Activated T-helper 1 cell treated with anti-CD3 and anti-CD28 coated beads, Interleukin-2, amount 50 U/mL, for 16 hours (primary cell): Measurements from ENCODE around the gene PDE6A.
"Not testable (repeated sequence)": the region's sequence is repeated elsewhere in the genome, so short reads cannot be mapped to it uniquely, and the experiment has no call there.

ENCODE experiments used
- DNase-seq, 2 donors: peaks; one replicate each; pipeline ENCODE4 v3.0.0-alpha.2; 2020; ENCODE audit warnings: low read depth in 1 of 2, low spot score in 1 of 2

Gene PDE6A

DNA sequence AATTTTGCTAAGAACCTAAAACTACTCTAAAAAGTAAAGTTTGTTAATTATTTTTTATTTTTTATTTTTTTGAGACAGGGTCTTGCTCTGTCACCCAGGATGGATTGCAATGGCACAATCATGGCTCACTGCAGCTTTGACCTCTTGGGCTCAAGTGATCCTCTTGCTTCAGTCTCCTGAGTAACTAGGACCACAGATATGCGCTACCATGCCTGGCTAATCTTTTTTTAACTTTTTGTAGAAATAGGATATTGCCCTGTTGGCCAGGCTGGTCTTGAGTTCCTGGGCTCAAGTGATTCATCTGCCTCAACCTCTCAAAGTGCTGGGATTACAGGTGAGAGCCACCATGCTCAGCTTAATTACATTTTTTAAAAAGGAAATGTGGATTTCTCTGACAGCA, 45.8 kb downstream of the PDE6A start:
- DNase-seq, result no peak

DNA sequence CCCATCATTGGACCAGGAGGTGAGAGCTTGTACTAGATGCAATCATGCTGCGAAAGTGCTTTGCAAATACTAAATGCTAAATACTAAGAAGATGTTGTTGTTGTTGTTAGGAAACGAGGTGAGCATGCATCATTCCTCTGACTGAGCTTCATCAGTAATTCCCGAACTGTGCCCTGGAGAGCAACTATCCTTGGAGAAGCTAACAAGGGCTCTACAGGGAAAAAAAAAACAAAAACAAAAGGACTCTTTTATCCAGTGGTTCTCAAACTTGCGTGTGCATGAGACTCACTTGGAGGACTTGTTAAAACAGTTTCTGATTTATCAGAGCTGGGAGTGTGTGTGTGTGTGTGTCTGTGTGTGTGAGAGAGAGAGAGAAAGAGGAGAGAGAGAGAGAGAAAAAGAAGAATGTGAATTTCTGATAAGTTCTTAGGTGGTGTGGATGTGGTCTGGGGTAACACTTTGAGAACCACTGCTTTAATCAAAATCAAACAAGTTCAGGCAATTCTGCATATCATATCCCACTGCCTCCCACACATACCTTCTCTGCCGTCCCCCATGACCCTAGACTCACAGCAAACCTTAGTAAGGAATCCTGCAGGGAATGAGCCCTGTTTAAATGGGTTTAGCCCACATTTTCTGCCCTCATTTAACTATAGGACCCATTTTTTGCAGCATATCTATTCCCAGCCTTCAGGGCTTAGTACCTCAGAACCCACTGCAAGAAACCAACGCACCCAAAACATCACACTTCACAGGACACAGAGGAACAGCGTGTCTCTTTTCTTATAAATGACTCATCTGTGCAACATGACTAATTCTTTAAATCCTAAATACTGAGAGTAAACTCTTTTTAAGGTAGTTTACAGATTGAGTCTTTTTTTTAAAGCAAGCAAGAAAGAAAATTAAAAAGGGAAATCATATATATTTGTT, 48.9 kb downstream of the PDE6A start:
- no peak for DNase-seq

DNA sequence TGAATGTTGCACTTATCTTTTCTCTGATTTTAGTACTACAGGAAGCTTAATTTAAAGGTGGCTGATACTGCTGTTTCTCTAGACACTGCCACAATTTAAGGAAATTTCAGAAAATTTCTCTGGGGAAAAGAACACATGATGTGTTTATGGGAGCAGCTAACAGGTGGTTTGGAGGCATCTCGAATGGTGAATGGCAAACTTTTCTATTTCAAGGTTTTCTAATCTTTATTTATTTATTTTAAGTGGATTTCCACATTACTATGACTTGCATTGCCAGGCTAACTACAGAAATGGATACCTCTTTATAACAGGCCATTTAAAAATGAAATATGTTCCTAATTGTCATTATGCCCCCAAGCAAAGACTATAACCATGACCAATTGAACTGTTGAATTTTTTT, 50.4 kb downstream of the PDE6A start:
- no peak for DNase-seq

DNA sequence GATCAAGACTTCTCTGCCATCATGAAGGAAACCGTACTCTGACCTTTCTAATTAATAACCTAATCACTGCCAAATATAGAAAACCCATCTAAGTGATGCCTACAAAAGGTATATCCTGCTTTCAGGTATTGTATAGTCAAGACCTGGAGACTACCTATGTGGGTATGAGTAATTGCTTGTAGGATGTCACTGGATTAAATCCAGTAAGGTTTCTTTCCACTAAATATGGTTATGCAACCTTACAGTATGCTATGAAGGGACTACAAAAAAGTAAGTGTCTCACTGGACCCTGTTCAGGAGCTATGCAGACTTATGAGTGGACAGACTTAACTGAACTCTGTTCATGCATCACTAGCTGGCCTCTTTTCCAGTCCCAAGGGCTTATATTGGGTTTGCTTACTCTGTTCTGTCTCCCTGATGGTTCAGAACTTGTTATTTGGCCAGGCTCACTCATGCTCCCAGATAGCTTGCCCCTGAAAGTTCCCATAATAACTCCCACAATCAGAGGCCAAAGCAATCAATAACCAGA, 51.1 kb downstream of the PDE6A start:
- no peak for DNase-seq

DNA sequence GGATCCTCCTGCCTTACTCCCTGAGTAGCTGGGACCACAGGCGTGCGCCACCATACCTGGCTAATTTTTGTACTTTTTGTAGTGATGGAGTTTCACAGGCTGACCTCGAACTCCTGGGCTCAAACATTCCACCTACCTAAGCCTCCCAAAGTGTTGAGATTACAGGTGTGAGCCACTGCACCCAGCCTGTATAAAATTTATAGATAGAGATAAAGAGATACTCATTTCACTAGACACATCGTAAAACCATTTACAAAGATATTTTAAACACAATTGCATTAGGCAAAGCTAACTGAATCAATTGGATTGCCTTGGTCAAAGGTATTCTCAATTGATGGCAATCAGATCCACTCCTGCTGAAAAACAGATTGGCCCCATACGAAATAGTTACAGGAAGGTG, 52.0 kb downstream of the PDE6A start:
- no peak for DNase-seq

DNA sequence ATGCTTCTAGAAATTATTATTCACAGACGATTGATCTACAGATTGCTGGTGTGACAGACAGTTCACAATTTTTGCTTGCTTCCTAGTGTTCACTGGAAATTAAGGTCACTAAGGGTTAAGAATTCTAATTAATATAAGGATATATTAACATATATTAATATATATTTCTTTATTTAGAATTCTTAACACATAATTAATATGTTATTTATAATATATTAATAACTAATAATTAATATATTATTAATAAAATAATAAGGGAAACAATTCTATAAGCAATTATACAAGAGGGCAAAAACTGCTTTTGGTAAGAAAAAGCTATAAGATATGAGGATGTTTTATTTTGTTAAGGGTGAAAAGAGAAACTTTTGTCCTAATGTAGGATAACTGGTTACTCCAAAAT, 56.3 kb downstream of the PDE6A start:
- DNase-seq, result no peak

DNA sequence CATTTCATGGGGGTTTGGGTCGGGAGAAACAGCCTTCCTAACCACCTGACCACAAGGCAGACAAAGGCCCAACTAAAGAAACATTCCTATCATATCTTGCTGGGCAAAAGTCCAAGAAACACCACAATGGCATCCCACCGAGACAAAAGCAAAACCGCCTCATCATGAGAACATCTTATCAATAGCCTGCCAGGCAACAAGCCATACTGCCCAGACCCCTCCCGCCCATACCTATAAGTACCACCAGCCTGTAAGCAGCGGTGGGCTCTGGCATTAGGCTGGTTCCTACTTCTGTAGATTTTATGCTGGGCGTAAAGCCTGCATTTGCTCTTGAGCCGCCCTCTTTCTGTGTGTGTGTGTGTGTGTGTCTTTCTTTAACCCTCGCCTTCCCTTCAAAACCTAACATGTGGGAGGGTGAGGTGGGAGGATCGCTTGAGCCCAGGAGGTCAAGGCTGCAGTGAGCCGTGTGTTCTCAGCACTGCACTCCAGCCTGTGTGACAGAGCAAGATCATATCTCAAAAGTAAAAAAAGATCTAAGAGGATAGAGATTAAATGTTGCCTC, 56.9 kb downstream of the PDE6A start:
- no peak for DNase-seq

DNA sequence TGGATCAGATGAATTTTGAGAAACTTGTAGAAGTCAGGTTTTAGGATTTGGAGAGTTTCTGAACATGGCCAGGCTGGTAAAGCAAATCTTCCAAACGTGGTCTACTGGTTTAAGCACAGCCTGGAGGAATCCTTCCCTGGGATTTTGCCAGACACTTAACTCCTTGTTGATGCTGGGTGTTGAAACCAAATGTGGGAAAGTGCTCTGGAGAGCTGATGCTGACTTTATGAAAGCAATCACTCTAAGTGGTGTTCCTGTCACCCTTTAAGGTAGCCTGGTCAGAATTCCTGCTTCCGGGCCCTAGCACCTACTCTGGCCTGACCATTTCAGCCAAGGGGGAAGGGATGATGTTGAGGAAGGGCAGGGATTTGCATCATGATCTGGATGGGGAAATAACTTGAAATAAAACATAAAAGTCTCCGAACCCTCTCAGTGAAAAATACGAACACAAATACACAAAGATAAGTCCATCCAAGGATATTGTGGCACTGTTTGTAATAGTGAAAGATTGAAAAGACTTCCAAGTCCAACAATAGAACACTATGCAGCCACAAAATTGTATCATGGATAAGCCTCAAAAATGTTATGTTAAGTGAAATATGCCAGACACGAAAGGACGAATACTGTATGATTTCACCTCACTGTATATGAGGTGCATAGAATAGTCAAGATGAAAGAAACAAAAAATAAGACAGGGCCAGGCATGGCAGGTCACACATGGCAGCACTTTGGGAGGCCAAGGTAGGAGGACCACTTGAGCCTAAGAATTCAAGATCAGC, 57.7 kb downstream of the PDE6A start:
- DNase-seq, result no peak

DNA sequence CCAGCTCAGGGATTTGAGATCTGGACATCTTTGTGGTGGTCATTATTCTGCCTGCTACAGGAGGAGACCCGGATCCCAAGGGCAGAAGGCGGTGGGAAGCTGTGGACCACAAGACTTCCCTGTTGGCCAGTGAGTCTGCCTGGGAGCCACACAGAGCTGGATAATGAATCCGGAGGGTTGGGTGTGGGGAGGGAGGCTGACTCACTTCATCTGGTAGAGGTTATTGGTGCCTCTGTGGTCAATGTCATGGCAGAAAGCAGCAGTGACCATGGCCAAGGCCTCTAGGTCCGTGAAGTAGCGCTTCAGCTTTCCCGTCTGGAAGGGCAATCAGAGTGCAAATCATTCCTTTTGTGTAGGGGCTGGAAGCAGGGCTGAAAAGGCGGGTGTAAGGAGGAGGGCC, 58.5 kb downstream of the PDE6A start:
- DNase-seq, result no peak

DNA sequence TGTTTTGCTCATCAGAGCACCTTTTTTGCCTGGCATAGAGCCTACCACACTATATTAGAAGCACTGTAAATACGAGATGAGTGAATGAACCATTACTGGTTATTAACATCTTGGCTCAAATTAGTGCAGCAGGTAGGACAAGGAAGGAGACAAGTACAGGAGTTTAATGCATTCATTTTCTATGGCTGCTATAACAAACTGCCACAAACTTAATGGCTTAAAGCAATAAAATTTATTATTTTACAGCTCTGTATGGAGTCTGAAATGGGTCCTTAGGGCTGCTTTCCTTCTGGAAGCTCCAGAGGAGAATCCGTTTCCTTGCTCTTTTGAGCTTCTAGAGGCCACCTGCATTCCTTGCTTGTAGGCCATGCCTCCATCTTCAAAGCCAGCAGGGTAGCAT, 59.1 kb downstream of the PDE6A start:
- DNase-seq, result no peak

DNA sequence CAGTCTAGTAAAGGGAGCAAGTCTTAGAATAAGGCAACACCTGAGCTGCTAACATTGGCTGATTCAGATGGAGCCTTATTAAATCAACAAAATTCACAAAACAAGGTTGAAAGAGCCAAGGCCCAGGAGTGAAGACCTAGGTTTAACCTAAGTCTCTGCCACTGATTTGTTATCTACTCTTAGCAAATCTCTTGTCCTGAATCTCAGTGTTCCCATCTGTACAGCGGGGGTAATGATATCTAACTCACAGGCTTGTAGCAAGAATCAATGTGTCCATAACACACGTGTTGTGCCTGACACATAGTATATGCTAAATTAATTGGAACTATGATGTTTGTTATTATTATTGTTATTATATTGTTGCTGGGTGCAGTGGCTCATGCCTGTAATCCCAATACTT, 61.0 kb downstream of the PDE6A start:
- DNase-seq, result no peak

DNA sequence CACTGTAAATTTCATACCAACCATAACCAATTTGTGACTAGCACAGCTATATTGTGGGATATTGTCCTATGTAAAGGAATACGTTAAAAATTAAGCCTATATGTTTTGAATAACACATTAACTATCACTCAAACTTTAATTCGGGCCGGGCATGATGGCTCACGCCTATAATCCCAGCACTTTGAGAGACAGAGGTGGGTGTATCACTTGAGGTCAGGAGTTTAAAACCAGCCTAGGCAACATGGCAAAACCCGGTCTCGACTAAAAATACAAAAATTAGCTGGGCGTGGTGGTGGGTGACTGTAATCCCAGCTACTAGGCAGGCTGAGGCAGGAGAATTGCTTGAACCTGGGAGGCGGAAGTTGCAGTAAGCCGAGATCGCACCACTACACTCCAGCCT, 62.0 kb downstream of the PDE6A start:
- DNase-seq, result not testable (repeated sequence)

DNA sequence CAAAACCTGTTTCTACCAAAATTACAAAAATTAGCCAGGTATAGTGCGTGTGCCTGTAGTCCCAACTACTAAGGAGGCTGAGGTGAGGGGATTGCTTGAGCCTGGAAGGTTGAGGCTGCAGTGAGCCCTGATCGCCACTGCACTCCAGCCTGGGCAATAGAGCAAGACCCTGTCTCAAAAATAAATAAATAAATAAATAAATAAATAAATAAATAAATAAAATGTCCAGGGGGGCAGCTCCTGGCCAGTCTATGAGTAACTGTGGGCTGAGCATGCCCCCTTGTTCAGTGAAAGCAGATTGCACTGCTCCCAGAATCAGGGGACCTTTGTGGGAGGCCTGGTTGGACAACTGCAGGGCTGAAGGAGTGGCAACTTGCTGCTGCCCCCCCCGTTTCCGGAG, 62.7 kb downstream of the PDE6A start:
- DNase-seq, result no peak

DNA sequence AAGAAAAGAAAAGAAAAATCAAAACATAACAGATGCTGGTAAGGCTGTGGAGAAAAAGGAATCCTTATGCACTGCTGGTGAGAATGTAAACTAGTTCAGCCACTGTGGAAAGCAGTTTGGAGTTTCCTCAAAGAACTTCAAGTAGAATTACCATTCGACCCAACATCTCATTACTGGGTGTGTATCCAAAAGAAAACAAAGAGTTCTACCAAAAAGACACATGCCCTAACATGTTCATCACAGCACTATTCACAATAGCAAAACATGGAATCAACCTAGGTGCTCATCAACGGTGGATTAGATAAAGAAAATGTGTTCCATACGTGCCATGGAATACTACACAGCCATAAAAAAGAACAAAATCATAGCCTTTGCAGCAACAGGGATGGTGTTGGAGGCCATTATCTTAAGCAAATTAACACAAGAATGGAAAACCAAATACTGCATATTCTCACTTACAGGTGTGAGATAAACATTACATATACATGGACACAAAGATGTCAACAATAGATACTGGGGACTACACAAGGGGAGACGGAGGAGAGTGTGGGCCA, 63.4 kb downstream of the PDE6A start:
- DNase-seq, result no peak

DNA sequence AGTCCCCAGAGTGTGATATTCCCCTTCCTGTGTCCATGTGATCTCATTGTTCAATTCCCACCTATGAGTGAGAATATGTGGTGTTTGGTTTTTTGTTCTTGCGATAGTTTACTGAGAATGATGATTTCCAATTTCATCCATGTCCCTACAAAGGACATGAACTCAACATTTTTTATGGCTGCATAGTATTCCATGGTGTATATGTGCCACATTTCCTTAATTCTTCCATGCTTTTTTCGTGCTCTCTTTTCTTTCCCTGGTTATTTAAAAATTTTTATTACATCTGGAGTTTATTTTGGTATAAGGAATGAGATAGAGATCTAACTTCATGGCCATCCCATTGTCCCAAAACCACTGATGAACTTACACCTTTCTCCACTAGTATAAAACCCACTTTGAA, 65.0 kb downstream of the PDE6A start:
- not testable (repeated sequence) for DNase-seq

DNA sequence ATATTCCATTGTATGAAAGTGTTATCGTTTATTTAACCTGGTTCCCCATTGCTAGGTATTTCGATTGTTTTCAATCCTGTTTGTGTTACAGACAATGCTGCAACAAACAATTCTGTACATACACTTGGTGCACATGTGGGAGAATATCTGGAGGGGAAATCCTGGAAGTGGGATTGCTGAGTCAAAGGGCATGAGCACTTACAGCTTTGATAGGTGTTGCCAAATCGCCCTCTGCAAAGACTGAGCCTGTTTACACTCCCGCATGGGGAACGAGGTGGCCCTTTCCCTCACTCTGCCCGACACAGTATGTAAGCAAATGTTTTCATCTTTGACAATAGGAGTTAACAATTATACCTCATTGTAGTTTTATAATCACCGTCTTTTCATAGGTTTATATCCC, 66.2 kb downstream of the PDE6A start:
- DNase-seq, result no peak

DNA sequence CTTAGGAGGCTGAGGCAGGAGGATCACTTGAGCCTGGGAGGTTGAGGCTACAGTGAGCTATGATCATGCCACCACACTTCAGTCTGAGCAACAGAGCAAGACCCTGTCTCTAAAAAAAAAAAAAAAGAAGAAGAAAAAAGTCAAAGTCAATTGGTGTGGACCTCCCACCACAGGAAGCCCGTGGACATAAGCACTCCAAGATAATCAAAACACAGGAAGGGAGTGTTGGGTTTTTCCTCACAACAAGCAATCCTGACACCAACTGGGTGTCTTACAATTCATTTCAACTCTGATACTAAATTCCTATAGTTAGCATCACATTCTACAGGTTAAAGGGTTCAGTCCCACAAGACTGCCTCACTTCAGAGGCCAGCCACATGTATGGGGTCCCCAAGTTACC, 70.7 kb downstream of the PDE6A start:
- no peak for DNase-seq

DNA sequence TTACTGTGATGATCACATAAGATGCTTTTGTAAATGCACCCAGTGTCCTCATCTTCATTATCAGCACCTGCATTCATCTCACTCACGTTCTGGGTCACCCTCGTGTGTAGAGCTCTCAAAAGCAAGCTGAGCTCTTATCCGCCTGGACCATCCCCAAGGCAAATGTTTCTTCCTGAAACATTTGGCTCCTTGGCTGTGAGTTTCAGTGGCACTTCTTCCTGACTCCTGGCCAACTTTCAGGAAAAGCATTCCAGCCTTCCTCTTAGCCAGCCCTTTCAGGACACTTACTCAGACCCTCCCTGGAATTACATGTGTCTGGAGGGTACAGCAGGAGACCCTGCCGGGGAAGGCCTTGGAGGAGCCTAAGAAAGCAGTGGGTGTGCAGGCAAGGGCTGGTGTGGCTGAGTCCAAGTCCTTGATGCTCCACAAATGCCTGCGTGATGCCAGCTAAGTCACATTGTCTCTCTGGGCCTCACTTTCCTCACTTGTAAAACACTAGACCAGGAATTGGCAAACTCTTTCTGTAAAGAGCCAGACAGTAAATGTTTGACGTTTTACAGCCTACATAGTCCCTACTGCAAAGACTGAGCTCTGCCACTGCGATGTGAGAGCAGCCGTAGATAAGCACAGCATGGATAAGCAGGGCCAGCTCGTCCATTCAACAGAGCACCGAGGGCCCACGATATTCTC, 72.1 kb downstream of the PDE6A start:
- DNase-seq, result no peak

DNA sequence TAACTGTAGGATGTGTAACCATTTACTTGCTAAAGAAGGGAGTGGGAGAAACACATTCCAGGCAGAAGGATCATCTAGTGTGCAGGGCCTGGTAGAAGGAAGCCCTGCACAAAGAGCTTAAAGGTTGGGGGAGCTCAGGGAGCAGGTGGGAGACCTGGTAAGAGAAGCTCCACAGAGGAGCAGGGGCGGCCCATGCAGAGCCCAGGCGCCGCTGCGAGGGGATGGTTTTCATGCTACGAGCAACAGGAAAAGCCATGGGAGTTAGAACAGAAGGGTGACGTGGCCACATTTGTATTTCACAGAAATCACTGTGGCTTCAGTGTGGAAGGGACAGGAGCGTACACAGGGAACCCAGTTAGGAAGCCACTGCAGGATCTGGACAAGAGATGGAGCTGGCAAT, 73.1 kb downstream of the PDE6A start:
- no peak for DNase-seq

DNA sequence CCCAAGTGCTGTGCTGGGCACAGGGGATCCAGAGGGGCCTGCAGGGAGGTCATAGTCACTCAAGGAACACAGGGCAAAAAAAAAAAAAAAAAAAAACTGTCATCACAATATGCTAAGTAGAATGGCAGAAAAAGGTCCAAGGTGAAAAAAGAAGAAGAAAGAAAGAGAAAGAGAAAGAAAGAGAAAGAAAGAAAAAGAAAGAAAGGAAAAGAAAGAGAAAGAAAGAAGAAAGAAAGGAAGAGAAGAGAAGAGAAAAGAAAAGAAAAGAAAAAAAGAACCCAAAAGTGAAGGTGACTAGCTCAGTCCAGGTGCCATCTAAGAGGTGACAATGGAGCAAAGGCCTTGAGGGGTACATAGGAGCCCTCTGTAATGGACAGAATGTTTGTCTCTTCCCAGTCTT, 73.9 kb downstream of the PDE6A start:
- DNase-seq, result no peak

DNA sequence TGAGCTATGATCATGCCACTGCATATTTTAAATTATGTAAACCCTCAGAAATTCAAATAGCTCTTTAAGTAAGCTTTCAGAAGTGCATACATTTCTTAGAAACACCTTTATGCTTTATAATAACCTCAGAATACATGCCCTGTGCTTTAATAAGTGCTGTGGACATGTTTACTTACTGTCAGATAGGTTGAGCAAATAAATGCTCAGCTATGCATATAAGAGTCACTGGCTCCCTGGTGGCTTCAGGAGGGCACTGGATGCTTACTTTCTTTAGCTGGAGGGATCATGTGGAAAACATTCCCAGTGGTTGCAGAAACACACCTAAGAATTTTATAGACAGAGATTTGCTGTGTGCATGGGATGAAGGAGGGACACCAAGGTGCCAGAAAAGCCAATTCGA, 74.4 kb downstream of the PDE6A start:
- no peak for DNase-seq
